ENCODE data around the gene LMNTD2. TPM values are rescaled to one million over a fixed set of nuclear protein-coding genes. Genes with fewer than 3 reads are reported as not detected.

The LMNTD2 gene
- total RNA-seq, 1 experiment from 2014 or later, result 4.0 TPM

DNA sequence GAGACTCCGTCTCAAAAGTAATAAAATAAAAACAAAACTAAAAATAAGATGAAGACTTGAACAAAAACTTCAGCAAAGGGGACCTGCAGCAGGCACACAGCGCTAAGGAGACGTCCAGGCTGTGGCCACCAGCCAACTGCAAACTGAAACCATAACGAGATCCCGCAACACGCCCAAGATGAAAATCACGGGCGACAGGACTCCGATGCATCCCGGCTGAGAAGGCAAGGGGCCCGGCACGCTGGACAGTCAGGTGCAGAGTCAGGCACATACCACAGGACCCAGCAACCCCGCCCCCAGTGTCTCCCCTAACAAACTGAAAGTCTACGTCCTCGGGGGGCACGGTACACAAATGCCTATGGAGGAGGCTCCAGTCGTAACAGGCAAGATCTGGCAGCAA is 34.3 kb downstream of the LMNTD2 start (continued):
- TF ChIP-seq, protein P1, sequence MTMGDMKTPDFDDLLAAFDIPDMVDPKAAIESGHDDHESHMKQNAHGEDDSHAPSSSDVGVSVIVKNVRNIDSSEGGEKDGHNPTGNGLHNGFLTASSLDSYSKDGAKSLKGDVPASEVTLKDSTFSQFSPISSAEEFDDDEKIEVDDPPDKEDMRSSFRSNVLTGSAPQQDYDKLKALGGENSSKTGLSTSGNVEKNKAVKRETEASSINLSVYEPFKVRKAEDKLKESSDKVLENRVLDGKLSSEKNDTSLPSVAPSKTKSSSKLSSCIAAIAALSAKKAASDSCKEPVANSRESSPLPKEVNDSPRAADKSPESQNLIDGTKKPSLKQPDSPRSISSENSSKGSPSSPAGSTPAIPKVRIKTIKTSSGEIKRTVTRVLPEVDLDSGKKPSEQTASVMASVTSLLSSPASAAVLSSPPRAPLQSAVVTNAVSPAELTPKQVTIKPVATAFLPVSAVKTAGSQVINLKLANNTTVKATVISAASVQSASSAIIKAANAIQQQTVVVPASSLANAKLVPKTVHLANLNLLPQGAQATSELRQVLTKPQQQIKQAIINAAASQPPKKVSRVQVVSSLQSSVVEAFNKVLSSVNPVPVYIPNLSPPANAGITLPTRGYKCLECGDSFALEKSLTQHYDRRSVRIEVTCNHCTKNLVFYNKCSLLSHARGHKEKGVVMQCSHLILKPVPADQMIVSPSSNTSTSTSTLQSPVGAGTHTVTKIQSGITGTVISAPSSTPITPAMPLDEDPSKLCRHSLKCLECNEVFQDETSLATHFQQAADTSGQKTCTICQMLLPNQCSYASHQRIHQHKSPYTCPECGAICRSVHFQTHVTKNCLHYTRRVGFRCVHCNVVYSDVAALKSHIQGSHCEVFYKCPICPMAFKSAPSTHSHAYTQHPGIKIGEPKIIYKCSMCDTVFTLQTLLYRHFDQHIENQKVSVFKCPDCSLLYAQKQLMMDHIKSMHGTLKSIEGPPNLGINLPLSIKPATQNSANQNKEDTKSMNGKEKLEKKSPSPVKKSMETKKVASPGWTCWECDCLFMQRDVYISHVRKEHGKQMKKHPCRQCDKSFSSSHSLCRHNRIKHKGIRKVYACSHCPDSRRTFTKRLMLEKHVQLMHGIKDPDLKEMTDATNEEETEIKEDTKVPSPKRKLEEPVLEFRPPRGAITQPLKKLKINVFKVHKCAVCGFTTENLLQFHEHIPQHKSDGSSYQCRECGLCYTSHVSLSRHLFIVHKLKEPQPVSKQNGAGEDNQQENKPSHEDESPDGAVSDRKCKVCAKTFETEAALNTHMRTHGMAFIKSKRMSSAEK (CRISPR knock-in tag; IDR thresholded peaks at IDR 0.05; ENCODE audit: borderline replicate concordance), result no peak
- no peak for TF ChIP-seq ESRRA (CRISPR knock-in tag; IDR thresholded peaks at IDR 0.05; ENCODE audit: borderline replicate concordance)
- TF ChIP-seq ATF1 (CRISPR knock-in tag; IDR thresholded peaks at IDR 0.05), result no peak
- TF ChIP-seq IRF2 (CRISPR knock-in tag; IDR thresholded peaks at IDR 0.05; ENCODE audit: borderline replicate concordance, low read depth), result no peak
- TF ChIP-seq CREM (CRISPR knock-in tag; IDR thresholded peaks at IDR 0.05), result no peak
- TF ChIP-seq NFE2L1 (CRISPR knock-in tag; IDR thresholded peaks at IDR 0.05), result no peak
- TF ChIP-seq, protein P2, sequence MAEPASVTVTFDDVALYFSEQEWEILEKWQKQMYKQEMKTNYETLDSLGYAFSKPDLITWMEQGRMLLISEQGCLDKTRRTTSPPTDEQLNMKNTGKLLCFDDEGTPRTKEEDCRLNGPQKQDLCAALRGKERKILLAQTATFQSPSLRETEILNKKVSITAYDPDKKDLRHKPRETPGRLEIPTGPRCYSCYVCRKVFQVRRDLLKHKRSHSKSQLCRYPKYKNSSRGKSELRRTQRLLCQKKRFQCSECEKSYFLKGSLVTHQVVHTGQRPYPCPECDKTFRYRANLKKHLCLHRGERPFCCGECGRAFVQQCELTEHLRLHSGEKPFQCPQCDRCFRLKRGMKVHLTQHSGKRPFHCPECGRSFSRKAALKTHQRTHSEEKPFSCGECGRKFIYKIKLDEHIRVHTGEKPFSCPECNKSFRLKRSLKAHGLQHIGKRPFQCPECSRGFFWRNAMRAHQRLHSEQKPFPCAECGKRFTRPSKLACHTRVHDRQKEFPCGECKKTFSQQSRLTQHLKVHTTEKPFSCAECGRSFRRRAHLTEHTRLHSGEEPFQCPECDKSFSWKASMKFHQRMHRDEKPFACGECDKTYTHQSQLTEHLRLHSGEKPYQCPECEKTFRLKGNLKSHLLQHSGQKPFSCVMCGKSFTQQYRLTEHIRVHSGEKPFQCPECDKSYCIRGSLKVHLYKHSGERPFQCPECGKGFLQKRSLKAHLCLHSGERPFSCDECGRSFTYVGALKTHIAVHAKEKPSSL (CRISPR knock-in tag; conservative IDR thresholded peaks at IDR 0.05), result no peak
- TF ChIP-seq, protein P3, sequence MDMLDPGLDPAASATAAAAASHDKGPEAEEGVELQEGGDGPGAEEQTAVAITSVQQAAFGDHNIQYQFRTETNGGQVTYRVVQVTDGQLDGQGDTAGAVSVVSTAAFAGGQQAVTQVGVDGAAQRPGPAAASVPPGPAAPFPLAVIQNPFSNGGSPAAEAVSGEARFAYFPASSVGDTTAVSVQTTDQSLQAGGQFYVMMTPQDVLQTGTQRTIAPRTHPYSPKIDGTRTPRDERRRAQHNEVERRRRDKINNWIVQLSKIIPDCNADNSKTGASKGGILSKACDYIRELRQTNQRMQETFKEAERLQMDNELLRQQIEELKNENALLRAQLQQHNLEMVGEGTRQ (CRISPR knock-in tag; IDR thresholded peaks at IDR 0.05), result no peak
- TF ChIP-seq, protein P4, sequence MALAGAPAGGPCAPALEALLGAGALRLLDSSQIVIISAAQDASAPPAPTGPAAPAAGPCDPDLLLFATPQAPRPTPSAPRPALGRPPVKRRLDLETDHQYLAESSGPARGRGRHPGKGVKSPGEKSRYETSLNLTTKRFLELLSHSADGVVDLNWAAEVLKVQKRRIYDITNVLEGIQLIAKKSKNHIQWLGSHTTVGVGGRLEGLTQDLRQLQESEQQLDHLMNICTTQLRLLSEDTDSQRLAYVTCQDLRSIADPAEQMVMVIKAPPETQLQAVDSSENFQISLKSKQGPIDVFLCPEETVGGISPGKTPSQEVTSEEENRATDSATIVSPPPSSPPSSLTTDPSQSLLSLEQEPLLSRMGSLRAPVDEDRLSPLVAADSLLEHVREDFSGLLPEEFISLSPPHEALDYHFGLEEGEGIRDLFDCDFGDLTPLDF (CRISPR knock-in tag; IDR thresholded peaks at IDR 0.05), result no peak

DNA sequence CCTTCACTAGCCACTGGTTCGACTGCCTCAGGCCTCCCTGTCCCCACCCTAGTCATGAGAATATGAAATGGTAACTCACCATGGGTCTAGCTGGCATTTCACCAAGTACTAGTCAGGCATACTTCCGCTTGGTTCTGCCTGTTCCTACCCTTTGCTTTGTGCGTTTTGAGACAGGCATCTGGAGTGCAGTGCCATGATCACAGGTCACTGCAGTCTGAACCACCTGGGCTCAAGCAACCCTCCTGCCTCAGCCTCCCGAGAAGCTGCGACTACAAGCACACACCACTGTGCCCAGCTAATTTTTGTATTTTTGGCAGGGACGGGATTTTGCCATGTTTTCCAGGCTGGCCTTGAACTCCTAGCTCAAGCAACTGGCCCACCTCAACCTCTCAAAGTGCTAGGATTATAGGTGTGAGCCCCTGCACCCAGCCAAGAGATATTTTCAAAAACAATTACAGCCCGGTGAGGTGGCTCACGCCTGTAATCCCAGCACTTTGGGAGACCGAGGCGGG is 39.3 kb downstream of the LMNTD2 start:
- H3K36me3 Mint-ChIP-seq, result peaks cover 23% of the 10 kb centered on the region
- no peak for DNase-seq (ENCODE audit: low spot score)
- ChIA-PET POLR2A (no interaction called here), CTCF (interaction anchor here (1.3 kb wide), 1 partner anchor 8 kb away, joined by 3 read pairs; no protein-coding TSS in a partner anchor)
- peaks cover 12% of the 10 kb centered on the region for H3K27me3 Mint-ChIP-seq (ENCODE audit: low read depth)
- H3K4me3 Mint-ChIP-seq, result no peak overlapping the region
- H3K9me3 Mint-ChIP-seq, result peaks cover 25% of the 10 kb centered on the region
- H3K27ac Mint-ChIP-seq, result no peak overlapping the region
- ATAC-seq, result no peak
- H3K4me1 Mint-ChIP-seq, result no peaks in the 10 kb centered on the region; the same call in 1 of the 2 replicates
- TF ChIP-seq, protein P5, sequence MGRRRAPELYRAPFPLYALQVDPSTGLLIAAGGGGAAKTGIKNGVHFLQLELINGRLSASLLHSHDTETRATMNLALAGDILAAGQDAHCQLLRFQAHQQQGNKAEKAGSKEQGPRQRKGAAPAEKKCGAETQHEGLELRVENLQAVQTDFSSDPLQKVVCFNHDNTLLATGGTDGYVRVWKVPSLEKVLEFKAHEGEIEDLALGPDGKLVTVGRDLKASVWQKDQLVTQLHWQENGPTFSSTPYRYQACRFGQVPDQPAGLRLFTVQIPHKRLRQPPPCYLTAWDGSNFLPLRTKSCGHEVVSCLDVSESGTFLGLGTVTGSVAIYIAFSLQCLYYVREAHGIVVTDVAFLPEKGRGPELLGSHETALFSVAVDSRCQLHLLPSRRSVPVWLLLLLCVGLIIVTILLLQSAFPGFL (CRISPR knock-in tag; IDR thresholded peaks at IDR 0.05; ENCODE audit: borderline replicate concordance), result no peak
- TF ChIP-seq, protein P6, sequence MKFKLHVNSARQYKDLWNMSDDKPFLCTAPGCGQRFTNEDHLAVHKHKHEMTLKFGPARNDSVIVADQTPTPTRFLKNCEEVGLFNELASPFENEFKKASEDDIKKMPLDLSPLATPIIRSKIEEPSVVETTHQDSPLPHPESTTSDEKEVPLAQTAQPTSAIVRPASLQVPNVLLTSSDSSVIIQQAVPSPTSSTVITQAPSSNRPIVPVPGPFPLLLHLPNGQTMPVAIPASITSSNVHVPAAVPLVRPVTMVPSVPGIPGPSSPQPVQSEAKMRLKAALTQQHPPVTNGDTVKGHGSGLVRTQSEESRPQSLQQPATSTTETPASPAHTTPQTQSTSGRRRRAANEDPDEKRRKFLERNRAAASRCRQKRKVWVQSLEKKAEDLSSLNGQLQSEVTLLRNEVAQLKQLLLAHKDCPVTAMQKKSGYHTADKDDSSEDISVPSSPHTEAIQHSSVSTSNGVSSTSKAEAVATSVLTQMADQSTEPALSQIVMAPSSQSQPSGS (CRISPR knock-in tag; IDR thresholded peaks at IDR 0.05; ENCODE audit: borderline replicate concordance, low read depth), result no peak
- TF ChIP-seq, protein P7, sequence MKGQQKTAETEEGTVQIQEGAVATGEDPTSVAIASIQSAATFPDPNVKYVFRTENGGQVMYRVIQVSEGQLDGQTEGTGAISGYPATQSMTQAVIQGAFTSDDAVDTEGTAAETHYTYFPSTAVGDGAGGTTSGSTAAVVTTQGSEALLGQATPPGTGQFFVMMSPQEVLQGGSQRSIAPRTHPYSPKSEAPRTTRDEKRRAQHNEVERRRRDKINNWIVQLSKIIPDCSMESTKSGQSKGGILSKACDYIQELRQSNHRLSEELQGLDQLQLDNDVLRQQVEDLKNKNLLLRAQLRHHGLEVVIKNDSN (CRISPR knock-in tag; IDR thresholded peaks at IDR 0.05), result no peak
- TF ChIP-seq, protein P8, sequence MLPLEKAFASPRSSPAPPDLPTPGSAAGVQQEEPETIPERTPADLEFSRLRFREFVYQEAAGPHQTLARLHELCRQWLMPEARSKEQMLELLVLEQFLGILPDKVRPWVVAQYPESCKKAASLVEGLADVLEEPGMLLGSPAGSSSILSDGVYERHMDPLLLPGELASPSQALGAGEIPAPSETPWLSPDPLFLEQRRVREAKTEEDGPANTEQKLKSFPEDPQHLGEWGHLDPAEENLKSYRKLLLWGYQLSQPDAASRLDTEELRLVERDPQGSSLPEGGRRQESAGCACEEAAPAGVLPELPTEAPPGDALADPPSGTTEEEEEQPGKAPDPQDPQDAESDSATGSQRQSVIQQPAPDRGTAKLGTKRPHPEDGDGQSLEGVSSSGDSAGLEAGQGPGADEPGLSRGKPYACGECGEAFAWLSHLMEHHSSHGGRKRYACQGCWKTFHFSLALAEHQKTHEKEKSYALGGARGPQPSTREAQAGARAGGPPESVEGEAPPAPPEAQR (CRISPR knock-in tag; IDR thresholded peaks at IDR 0.05), result no peak
- TF ChIP-seq, protein P9, sequence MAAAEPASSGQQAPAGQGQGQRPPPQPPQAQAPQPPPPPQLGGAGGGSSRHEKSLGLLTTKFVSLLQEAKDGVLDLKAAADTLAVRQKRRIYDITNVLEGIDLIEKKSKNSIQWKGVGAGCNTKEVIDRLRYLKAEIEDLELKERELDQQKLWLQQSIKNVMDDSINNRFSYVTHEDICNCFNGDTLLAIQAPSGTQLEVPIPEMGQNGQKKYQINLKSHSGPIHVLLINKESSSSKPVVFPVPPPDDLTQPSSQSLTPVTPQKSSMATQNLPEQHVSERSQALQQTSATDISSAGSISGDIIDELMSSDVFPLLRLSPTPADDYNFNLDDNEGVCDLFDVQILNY (CRISPR knock-in tag; IDR thresholded peaks at IDR 0.05), result no peak
- no peak for TF ChIP-seq HMGA2 (CRISPR knock-in tag; IDR thresholded peaks at IDR 0.05)
- TF ChIP-seq NFYB (CRISPR knock-in tag; conservative IDR thresholded peaks at IDR 0.05; ENCODE audit: low read depth), result no peak
- TF ChIP-seq, protein P10, sequence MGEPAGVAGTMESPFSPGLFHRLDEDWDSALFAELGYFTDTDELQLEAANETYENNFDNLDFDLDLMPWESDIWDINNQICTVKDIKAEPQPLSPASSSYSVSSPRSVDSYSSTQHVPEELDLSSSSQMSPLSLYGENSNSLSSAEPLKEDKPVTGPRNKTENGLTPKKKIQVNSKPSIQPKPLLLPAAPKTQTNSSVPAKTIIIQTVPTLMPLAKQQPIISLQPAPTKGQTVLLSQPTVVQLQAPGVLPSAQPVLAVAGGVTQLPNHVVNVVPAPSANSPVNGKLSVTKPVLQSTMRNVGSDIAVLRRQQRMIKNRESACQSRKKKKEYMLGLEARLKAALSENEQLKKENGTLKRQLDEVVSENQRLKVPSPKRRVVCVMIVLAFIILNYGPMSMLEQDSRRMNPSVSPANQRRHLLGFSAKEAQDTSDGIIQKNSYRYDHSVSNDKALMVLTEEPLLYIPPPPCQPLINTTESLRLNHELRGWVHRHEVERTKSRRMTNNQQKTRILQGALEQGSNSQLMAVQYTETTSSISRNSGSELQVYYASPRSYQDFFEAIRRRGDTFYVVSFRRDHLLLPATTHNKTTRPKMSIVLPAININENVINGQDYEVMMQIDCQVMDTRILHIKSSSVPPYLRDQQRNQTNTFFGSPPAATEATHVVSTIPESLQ (CRISPR knock-in tag; IDR thresholded peaks at IDR 0.05), result no peak

All from WTC11 (cell line).